T47D (cell line): ENCODE measurements around the gene MRPL42.
"Not testable (repeated sequence)": the region's sequence is repeated elsewhere in the genome, so short reads cannot be mapped to it uniquely, and the experiment has no call there.

Experiments
- DNase-seq, 2 experiments: peaks; one replicate each; pipeline versions ENCODE4 v3.0.0 to v3.0.0-alpha.2; 2011 to 2012; ENCODE audit warnings: low read depth in 1 of 2, low spot score in 1 of 2
- JUND ChIP-seq: IDR thresholded peaks from 2 replicates; pipeline ENCODE4 v1.6.1; 2012; ENCODE audit warnings: low read depth
- in situ Hi-C: cut with HindIII; loops from 2 replicates; pipeline ENCODE4 v1.10.0; 2016; ENCODE audit warnings: low sequenced_read_pairs, low pct_unique_long_range_greater_than_20kb

The MRPL42 gene

DNA sequence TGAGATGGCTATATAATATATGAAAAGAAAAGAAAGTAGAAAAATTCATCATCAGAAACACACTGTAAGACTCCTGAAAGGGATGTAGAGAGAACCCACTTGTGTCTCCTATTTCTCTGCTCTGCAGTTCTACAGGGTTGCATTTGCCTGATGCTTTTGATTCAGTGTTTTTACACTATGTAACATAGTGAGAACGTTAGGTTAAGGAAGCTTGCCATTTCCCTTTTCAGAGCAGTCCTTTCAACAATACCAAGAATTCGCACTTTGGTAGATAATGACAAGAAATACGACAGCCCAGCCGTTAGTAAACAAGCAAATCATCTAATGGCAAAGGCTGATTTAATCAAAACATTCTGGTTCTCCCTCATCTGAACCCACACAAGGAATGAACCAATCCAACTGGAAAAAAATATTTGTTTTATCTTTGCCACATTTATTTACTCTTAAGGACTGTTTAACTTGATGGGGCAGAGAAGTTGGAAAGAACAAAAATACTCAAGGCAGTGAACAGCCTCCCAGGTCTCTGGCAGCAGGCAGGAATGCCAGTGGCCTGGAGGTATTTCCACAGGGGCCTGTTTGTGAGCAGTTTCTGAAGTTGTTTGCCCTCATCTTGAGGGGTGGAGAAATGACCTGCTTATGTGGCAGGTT, 74.4 kb downstream of the MRPL42 start:
- TF ChIP-seq JUND, result peak; percentile 78
- in situ Hi-C loops, result no loop called here
- peak; percentile 44 to 96 for DNase-seq

DNA sequence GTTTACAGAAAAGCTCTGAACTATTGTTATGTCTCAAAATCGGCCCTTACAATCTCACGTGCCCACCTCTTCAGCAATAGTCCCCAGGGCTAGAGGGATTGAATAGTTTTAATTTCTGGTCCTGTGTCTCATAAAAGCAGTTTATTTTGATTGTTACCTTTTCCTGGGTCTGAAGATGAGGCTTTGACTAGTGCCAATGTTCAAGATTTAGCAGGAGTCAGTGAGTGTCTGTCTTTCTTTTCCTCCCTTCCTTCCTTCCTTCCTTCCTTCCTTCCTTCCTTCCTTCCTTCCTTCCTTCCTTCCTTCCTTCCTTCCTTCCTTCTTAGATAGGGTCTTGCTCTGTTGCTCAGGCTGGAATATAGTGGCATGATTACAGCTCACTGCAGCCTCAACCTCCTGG, 80.5 kb downstream of the MRPL42 start:
- TF ChIP-seq JUND, result no peak
- in situ Hi-C loops, result no loop called here
- no peak for DNase-seq

DNA sequence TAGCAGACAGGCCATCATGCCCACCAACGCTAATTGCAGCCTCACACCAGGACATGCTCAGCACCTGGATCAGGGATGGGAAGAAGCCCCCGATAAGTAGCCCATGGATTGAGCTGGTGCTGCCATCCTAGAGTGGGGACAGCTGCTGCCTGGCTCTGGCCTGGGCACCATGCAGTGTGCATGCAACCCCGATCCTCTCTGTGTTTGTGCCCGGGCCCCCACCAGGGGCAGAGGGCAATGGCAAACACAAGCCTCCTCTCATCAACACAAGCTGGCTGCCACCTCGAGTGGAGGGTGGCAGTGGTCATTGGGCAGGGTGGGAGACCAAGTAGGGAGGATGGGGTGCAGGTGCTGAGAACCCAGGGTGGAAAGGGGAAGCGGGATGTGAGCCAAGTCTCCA, 81.9 kb downstream of the MRPL42 start:
- no peak for TF ChIP-seq JUND
- DNase-seq, result no peak
- in situ Hi-C loops, result no loop called here

DNA sequence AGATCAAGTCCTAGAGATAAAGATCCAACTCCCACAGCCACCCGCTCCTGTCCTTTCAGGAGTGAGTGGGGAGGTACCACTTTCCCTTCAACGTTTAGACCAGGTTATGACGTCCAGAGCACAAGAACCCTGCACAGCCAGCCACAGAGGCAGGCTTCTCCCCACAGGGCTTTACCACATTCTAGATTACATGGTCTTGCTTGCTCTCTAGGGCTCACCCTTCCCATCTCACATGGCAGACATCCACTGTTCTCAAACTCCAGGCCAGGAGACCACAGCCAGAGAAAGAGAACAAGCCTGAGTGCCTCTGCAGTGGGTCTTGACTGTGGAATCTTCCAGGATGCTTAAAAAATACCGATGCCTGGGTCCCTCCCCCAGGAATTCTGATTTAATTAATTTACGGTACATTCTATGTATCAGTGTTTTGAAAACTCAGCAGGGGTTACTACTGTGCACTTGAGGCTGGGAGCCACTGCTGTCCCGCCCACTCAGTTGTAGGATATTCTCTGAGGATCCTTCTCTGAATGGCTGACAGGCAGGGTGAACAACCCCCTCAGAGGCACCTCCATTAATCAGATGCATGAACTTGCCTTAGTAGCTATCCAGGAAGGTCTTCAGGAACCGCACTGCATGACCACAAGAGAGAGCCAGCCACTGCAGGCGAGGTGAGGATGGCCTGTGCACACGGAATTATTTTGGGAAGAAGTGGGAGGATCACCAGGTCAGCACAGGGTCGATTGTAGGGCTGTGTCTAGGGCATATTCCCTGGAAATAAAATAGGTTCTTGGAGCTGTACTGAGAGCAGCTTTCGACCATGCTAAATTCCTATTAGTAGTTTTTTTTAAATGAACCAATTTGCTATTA, 83.7 kb downstream of the MRPL42 start:
- in situ Hi-C loops, result no loop called here
- no peak for DNase-seq
- TF ChIP-seq JUND, result no peak

DNA sequence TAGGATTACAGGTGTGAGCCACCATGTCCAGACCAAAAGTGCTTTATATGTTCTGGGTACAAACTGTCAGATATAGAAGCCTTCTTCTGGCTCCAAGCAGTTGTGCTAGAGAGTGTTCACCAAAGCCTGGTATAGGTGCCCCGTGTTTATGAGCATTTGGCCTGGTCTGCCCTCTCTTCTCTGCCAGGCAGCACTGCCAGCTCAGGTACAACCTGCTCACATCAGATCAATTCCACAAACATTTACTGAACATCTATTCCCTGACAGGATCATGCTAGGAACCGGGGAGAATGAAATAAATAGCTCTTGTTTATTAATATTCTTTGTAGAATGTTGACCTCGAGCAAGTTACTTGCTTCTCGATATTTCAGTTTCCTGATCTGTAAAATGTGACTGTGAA, 85.1 kb downstream of the MRPL42 start:
- TF ChIP-seq JUND, result no peak
- in situ Hi-C loops, result no loop called here
- DNase-seq, result no peak

DNA sequence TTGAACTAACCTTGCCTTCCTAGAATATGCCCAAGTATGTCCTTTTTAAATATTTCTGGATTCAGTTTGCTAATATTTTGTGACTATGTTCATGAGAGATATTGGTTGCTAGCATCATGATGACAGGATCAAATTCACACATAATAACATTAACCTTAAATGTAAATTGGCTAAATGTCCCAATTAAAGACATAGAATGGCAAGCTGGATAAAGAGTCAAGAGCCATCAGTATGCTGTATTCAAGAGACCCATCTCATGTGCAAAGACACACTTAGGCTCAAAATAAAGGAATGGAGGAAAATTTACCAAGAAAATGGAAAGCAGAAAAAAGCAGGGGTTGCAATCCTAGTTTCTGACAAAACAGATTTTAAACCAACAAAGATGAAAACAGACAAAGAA, 90.6 kb downstream of the MRPL42 start:
- DNase-seq, in situ Hi-C loops: not testable (repeated sequence)

DNA sequence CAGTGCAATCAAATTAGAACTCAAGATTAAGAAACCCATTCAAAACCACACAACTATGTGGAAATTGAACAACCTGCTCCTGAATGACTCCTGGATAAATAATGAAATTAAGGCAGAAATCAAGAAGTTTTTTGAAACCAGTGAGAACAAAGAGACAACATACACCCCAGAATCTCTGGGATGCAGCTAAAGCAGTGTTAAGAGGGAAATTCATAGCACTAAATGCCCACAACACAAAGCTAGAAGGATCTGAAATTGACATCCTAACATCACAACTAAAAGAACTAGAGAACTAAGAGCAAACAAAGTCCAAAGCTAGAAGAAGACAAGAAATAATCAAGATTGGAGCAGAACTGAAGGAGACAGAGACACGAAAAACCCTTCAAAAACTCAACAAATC, 91.4 kb downstream of the MRPL42 start:
- in situ Hi-C loops, DNase-seq: not testable (repeated sequence)

- peak in 1 of 2 experiments; percentile 84 for DNase-seq
- no peak for TF ChIP-seq JUND
- in situ Hi-C loops, result no loop called here
Observed at GRCh38 chr12:93563807-93564538, 96.7 kb downstream of the MRPL42 start.

DNA sequence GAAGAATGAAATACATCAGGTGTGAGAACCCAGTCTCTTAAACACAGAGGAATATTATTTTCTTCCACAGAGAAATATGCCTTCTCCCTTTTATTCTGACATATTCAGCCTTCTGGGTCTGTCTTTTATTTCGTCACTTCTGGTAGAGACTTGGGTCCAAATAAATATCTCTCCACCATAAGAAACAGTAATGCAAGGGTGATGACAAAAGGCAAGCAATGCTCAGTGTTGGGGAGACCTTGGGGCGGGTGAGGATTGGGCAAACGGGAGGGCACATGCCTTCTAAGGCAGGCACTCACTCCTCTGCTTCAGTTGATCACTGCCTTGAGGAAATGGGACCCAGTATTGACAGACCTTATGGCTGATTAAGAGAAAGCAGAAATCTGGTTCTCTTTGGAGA, 98.4 kb downstream of the MRPL42 start:
- no peak for DNase-seq
- TF ChIP-seq JUND, result no peak
- in situ Hi-C loops, result no loop called here
